Panc1 (cell line): ENCODE data around the gene CENPT.

Source experiments
- POLR2AphosphoS5 ChIP-seq: IDR thresholded peaks from 2 replicates; pipeline ENCODE4 v1.6.1; 2012; ENCODE audit warnings: mild to moderate bottlenecking, low read depth, low read length, moderate library complexity
- REST ChIP-seq, 2 experiments: IDR thresholded peaks; 2 replicates each; pipeline ENCODE4 v1.6.1; 2011 to 2012; ENCODE audit warnings: low read depth in 2 of 2, control low read depth in 1 of 2, low read length in 1 of 2, mild to moderate bottlenecking in 1 of 2, moderate library complexity in 1 of 2; ENCODE audit not compliant: insufficient read depth in 1 of 2
- TF ChIP-seq, protein P1 (sequence below): fragments of 450-650 bp; IDR thresholded peaks from 2 replicates; pipeline ENCODE4 v1.5.1; 2017; ENCODE audit warnings: mild to moderate bottlenecking

GRCh38 chr16:67822511-67822910 is 25.0 kb downstream of the CENPT start:
- TF ChIP-seq, protein P1, sequence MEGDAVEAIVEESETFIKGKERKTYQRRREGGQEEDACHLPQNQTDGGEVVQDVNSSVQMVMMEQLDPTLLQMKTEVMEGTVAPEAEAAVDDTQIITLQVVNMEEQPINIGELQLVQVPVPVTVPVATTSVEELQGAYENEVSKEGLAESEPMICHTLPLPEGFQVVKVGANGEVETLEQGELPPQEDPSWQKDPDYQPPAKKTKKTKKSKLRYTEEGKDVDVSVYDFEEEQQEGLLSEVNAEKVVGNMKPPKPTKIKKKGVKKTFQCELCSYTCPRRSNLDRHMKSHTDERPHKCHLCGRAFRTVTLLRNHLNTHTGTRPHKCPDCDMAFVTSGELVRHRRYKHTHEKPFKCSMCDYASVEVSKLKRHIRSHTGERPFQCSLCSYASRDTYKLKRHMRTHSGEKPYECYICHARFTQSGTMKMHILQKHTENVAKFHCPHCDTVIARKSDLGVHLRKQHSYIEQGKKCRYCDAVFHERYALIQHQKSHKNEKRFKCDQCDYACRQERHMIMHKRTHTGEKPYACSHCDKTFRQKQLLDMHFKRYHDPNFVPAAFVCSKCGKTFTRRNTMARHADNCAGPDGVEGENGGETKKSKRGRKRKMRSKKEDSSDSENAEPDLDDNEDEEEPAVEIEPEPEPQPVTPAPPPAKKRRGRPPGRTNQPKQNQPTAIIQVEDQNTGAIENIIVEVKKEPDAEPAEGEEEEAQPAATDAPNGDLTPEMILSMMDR = no peak
- TF ChIP-seq POLR2AphosphoS5 (no peak), REST (IDR thresholded peaks at IDR 0.05; ENCODE audit: insufficient read depth in 1 of 2, low read depth in 2 of 2, low read length in 1 of 2) (no peak)
